Hepatocyte (in vitro differentiated cells): ENCODE results near the gene GALNT7. TPM values are rescaled to one million over a fixed set of nuclear protein-coding genes. Genes with fewer than 3 reads are reported as not detected.
A peak's percentile ranks its signal among the peaks of the same experiment; 100 is the strongest.

Experiments used
- DNase-seq: peaks from one replicate; pipeline ENCODE4 v3.0.0-alpha.2; 2016; ENCODE audit warnings: low spot score
- H2AFZ ChIP-seq: fragments of 200-600 bp; sonication (generic); 2 replicates; pipeline ENCODE4 v1.6.0; 2016; ENCODE audit warnings: antibody characterized with exemption, mild to moderate bottlenecking
- H3K27ac ChIP-seq: fragments of 200-600 bp; sonication (generic); 2 replicates; pipeline ENCODE4 v1.5.1; 2016; ENCODE audit warnings: mild to moderate bottlenecking
- H3K27me3 ChIP-seq: fragments of 200-600 bp; sonication (generic); 2 replicates; pipeline ENCODE4 v1.6.1; 2016
- H3K36me3 ChIP-seq: fragments of 200-600 bp; sonication (generic); replicated peaks from 2 replicates; pipeline ENCODE4 v1.5.1; 2016; ENCODE audit warnings: low read depth; ENCODE audit not compliant: insufficient read depth
- H3K4me1 ChIP-seq: fragments of 200-600 bp; sonication (generic); 2 replicates; pipeline ENCODE4 v1.5.1; 2016; ENCODE audit warnings: mild to moderate bottlenecking, moderate library complexity; ENCODE audit not compliant: insufficient read depth
- H3K4me2 ChIP-seq: fragments of 200-600 bp; sonication (generic); 2 replicates; pipeline ENCODE4 v1.6.0; 2016
- H3K4me3 ChIP-seq: fragments of 200-600 bp; sonication (generic); 2 replicates; pipeline ENCODE4 v1.5.1; 2016; ENCODE audit warnings: mild to moderate bottlenecking
- H3K79me2 ChIP-seq: fragments of 200-600 bp; sonication (generic); 2 replicates; pipeline ENCODE4 v1.6.0; 2017; ENCODE audit warnings: mild to moderate bottlenecking
- H3K9me2 ChIP-seq: fragments of 200-600 bp; sonication (generic); replicated peaks from 2 replicates; pipeline ENCODE4 v1.6.0; 2017; ENCODE audit warnings: mild to moderate bottlenecking; ENCODE audit not compliant: insufficient read depth
- H3K9me3 ChIP-seq: fragments of 200-600 bp; sonication (generic); 2 replicates; pipeline ENCODE4 v1.5.1; 2016; ENCODE audit warnings: low read depth, mild to moderate bottlenecking
- H4K20me1 ChIP-seq: fragments of 200-600 bp; sonication (generic); 2 replicates; pipeline ENCODE4 v1.6.0; 2016; ENCODE audit warnings: mild to moderate bottlenecking; ENCODE audit not compliant: insufficient read depth, poor library complexity, severe bottlenecking
- CTCF ChIP-seq: fragments of 200-600 bp; sonication (generic); IDR thresholded peaks from 2 replicates; pipeline ENCODE4 v1.5.1; 2016; ENCODE audit warnings: antibody characterized with exemption, mild to moderate bottlenecking; ENCODE audit not compliant: poor library complexity
- EZH2 ChIP-seq: fragments of 200-600 bp; sonication (generic); IDR thresholded peaks from 2 replicates; pipeline ENCODE4 v1.6.1; 2016; ENCODE audit warnings: antibody characterized with exemption, mild to moderate bottlenecking, borderline replicate concordance
- EZH2phosphoT487 ChIP-seq: fragments of 200-600 bp; sonication (generic); IDR thresholded peaks from one replicate; pipeline ENCODE4 v1.6.1; 2018; ENCODE audit warnings: antibody characterized with exemption, mild to moderate bottlenecking, low read depth, moderate library complexity; ENCODE audit not compliant: unreplicated experiment, severe bottlenecking
- WGBS: methylation state at CpG from one replicate; pipeline ENCODE4 v1.1.6; 2016; ENCODE audit warnings: low lambda C conversion rate; ENCODE audit errors: missing lambda C conversion rate; 5-methylcytosine and 5-hydroxymethylcytosine counted together
- polyA plus RNA-seq: library from polyadenylated mRNA; unstranded; fragments of >200 nt; fragmentation: Nextera tagmentation; extraction: Ambion mirVana; gene quantifications from 2 replicates; pipeline ENCODE4 v1.2.1, GENCODE V29; 2016
- total RNA-seq: library from RNA; depleted of rRNA; stranded (reverse); fragments of >200 nt; gene quantifications from 2 replicates; pipeline ENCODE4 v1.2.3, GENCODE V29; 2014

GALNT7 gene
- total and polyA plus RNA-seq, 2 experiments from 2014 or later: 23.7 to 44.6 TPM

DNA sequence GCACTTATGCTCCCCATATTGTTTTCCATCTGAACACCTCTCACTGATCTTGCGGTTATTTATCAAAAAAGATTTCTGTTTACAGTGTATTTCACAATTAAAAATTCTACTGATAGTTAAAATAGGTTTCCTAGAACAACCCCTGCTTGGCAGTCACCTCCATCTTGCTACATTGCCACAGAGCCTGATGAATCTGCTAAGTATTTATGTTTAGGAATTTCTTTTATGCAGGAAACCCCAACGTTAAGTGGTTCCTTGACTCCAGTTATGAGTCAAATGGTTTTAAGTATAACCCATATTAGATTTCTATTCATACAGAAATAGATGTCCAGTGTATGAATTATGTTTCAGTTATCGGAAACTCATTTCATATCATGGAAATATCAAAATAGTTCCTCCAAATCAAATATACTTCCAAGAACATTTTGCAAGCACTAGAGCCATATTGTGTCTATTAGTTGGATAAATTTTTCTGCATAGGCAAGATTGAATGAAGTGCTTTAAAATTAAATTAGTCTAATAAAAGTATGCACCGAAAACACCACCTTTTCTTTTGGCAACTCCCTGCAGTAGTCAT is 20.6 kb downstream of the GALNT7 start:
- no peak overlapping the region for H3K4me2 ChIP-seq
- H3K79me2 ChIP-seq: peaks cover 61% of the 10 kb centered on the region
- 93% methylated on average over 4 of the region's 4 CpGs for WGBS
- no peaks in the 10 kb centered on the region for H3K9me3 ChIP-seq
- no peak overlapping the region for H3K27ac ChIP-seq
- H3K9me2 ChIP-seq: no peaks in the 10 kb centered on the region
- no peaks in the 10 kb centered on the region for H4K20me1 ChIP-seq
- peaks cover 10% of the 10 kb centered on the region for H3K4me1 ChIP-seq
- no peak overlapping the region for H3K4me3 ChIP-seq
- no peak for TF ChIP-seq EZH2phosphoT487
- TF ChIP-seq CTCF: no peak
- TF ChIP-seq EZH2: no peak
- no peaks in the 10 kb centered on the region for H3K27me3 ChIP-seq
- no peak for DNase-seq
- H2AFZ ChIP-seq: no peak overlapping the region
- no peaks in the 10 kb centered on the region for H3K36me3 ChIP-seq

GRCh38 chr4:173191623-173192041 is 23.0 kb downstream of the GALNT7 start:
- Histone ChIP-seq H4K20me1 (no peaks in the 10 kb centered on the region), H3K4me1 (peaks cover 5% of the 10 kb centered on the region), H3K36me3 (no peaks in the 10 kb centered on the region), H3K27me3 (no peaks in the 10 kb centered on the region), H2AFZ (no peak overlapping the region), H3K9me3 (no peaks in the 10 kb centered on the region), H3K4me3 (no peak overlapping the region), H3K4me2 (no peak overlapping the region), H3K79me2 (peaks cover 72% of the 10 kb centered on the region), H3K9me2 (no peaks in the 10 kb centered on the region), H3K27ac (peak overlapping the region; percentile 74)
- WGBS: 71% methylated on average over 3 of the region's 3 CpGs
- DNase-seq: peak; percentile 29
- TF ChIP-seq CTCF (no peak), EZH2phosphoT487 (no peak), EZH2 (no peak)

DNA sequence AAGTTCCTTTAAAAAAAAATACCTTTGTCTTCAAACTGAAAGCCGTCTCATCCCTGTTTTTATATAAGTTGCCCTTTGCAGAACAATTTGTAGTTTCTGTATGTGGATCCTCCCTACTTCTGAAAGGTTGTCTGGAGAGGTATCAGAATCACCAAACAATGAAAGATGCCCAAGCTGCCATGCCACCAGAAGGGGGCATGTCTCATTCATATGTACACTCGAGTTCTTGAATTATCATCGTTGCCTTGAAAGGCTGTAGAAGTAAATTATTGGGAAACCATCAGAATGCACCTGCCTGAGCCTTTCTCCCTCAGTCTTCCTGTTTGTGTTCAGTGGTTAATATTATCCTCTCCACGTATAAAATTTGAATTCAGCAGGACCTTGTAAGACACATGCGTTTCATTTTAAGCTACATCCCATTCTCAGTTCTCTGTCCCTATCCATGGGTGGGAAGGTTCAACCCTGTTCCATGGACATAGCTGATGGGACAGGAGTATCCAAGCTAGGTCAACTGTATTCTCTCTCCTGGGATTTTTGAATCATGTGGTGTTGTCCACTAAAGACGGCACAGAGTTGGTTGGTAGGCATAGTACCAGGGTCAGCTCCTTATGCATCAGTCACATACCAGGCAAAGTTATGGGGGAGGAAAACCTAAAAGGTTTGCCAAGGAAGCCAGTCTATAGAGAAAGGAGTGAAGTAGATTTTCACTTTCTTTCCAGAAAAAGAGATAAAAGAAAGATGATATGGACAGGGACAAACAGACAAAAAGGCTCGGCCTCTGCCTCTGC is 24.0 kb downstream of the GALNT7 start:
- H3K79me2 ChIP-seq: peaks cover 68% of the 10 kb centered on the region

More for the DNA sequence above, 24.0 kb downstream of the GALNT7 start:
- Histone ChIP-seq H3K9me2 (no peaks in the 10 kb centered on the region), H3K4me3 (no peak overlapping the region), H3K4me2 (no peak overlapping the region), H3K27me3 (no peaks in the 10 kb centered on the region), H3K9me3 (no peaks in the 10 kb centered on the region), H3K36me3 (no peaks in the 10 kb centered on the region), H3K27ac (peak overlapping the region; percentile 74), H4K20me1 (no peaks in the 10 kb centered on the region), H2AFZ (no peak overlapping the region), H3K4me1 (peaks cover 4% of the 10 kb centered on the region)
- WGBS: 89% methylated on average over 7 of the region's 7 CpGs
- TF ChIP-seq EZH2phosphoT487 (no peak), CTCF (no peak)
- no peak for DNase-seq
